Measurements from ENCODE around the gene TMPO.

- no peak for TF ChIP-seq CTCF (IDR thresholded peaks at IDR 0.05)
- TF ChIP-seq POLR2A (IDR thresholded peaks at IDR 0.05): no peak
These were observed 64.0 kb downstream of the TMPO start for GRCh38 chr12:98579347-98579746.

Data from vagina (tissue), 2 donors.